Measurements from ENCODE around the gene FERD3L.

- no peak for TF ChIP-seq CTCF (IDR thresholded peaks at IDR 0.05; ENCODE audit: low read length)
- TF ChIP-seq EZH2phosphoT487 (IDR thresholded peaks at IDR 0.05; ENCODE audit: low read length): no peak
Measured at GRCh38 chr7:19143881-19144574, 1.2 kb downstream of the FERD3L start.
